GM21825 (cell line): Measurements from ENCODE around the gene SLC22A13.
"Not testable (repeated sequence)": the region's sequence is repeated elsewhere in the genome, so short reads cannot be mapped to it uniquely, and the experiment has no call there.

Source experiments
- ATAC-seq: cut with Tn5 transposase; IDR thresholded peaks from one replicate; pipeline ENCODE4 v1.9.1; 2021; ENCODE audit warnings: mild to moderate bottlenecking, moderate library complexity; ENCODE audit not compliant: unreplicated experiment

The SLC22A13 gene

DNA sequence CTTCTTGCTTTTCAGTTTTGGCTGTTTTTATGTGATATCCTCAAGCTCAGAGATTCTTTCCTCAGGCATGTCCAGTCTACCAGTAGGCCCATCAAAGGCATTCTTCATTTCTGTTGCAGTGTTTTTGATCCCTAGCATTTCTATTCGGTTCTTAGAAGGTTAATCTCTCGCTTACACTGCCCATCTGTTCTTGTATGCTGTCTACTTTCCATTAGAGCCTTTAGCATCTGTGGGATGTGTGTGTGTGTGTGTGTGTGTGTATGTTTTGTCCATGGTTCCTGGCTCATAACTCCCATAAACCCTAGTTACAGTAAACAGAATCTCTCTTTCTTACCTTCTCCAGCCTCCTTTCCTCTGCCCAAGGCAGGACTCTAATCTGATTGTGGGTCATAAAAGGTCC, 5.1 kb upstream of the SLC22A13 start:
- ATAC-seq: no peak

DNA sequence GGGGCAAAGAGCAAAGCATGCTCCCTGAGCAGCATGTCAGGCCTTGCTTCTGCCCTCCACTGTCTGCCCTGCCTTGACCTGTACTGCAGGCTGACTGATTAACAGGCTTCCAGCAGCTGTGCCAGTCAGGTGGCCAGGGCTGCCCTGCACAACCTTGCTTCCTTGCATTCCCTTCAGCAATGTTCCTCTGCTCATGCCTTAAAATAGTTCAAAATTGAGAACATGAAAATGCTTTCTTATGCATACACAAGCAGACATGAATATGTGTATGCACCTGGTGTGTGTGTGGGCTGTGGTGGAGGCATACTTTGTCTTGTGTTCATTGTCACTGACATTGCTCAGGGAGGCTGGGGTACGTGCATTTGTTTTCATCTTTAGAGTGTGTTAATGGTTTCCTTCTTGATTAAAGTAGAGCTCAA, 1.2 kb upstream of the SLC22A13 start:
- no peak for ATAC-seq

DNA sequence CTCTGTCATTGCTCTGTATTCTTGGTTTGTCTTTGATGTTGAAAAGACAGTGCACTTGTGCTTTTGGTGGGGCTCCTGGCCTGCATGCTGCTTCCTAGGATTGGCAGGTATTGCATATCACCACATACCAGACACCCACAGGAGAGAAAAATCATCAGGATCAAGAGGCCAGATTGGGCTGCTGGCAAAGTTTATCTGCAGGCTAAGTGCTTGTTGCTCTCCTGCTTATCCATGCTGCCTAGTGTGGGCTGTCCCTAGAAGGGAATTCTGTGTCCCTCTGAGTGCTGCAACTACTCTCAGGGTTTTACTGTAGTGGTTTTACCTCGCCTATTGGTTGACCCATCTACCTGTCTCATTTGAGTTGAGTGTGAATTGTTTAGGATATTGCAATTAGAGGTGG, 833 bp upstream of the SLC22A13 start:
- no peak for ATAC-seq

DNA sequence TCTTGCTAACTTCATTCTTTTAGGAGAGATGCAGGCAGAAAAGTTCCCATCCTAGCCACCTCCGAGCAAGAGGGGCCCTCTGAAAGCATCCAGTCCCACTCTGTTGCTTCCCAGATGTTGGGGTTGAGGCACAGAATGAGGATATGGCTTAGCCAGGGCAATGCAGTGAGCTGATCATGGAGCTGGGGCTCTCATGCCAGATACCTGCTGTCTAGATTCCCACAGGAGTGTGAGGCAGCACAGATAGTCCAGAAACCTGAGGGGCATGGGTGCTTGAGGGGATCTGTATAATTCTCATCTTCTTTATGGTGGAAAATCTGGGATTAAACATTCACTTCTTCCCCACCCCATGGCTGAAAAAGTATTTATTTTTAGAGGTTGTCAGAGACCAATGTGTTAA, 1.2 kb downstream of the SLC22A13 start:
- ATAC-seq: no peak

DNA sequence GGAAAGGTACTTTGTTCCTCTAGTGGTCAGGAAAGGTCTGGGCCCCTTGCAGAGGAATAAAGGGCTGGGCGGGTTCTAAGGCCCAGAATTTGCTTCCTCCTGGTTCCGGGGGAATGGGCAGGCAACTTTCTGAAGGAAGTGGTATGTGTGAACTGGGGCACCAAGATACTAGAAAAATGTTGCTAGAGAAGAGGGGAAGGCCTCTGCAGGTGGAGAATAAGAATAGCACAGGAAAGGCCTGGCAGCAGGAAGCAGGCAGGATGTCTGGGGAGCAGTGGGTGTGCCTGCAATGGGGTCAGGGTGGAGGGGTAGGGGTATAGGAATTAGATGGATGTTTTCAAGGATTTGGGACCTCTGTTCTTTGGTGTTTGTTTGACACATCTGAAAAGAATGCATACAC, 2.0 kb downstream of the SLC22A13 start:
- no peak for ATAC-seq

DNA sequence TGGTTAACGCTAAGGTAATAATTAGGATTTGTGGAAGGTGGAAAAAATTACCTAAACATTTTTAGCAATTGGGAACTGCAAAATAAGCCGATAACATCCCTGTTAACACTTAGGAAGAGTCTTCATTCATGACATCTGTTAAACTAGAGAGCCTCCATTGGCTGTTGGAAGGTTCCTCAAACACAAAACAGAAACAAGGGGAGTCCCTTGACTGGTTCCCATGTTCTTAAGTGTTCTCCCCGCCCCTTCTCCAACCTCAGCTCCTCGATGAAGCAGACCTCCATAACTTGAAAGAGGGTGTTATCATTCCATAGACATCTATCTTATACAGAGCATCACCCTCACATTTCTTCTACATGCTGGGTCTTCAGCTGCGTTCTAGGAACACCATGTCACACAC, 2.5 kb downstream of the SLC22A13 start:
- no peak for ATAC-seq

DNA sequence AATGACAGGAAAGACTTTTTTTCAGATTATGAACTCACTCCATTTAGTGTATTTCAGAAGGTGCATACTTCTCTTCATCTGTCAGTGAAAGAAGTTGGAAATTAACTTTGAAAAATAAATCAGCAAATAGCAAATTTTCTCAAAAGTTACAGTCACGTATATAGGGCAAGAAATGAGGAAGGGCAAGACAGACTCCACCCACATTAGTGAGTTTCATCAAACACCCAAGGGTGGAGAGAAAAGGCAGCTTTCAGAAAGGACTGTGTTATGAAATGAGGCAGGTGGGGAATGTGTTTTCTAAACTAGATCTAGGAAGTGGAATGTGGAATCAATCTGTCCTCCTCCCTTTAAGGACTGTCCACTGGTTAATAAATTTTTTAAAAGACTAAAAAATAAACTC, 2.9 kb downstream of the SLC22A13 start:
- no peak for ATAC-seq

DNA sequence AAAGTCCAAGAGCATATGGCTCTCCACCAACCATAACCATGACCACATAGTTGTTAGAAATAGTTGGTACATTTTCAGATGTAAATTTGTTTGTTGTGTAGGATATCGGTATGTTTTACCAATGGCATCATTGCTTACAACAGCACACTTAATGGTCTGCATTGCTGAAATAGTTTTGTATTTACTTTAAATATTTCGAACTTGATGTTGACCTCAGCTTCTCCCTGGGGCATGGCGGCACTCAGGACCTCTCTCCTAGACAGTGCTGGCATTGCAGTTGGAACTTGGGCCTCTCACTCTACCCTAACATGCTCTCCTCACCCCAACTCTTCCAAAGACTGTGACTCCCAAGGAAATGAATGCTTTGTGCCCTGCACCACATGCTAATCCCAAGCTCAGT, 5.0 kb downstream of the SLC22A13 start:
- no peak for ATAC-seq

DNA sequence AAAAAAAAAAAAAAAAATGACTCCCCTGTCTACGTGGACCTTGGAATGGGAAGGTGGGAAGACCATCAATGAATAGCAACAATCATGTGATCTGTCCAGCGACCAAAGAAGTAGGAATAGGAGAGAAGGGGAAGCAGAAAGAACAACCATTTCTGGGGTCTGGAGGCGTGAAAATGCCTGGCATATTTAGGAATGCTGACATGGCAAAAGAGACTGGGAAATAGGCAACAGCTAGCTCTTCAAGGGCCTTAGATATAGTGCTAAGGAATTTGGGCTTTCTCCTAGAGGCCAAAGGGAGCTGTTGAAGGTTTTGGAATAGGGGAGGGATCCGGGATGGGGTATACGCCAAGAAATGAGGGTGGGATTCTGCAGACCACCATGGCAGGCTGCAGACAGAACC, 5.9 kb downstream of the SLC22A13 start:
- no peak for ATAC-seq

DNA sequence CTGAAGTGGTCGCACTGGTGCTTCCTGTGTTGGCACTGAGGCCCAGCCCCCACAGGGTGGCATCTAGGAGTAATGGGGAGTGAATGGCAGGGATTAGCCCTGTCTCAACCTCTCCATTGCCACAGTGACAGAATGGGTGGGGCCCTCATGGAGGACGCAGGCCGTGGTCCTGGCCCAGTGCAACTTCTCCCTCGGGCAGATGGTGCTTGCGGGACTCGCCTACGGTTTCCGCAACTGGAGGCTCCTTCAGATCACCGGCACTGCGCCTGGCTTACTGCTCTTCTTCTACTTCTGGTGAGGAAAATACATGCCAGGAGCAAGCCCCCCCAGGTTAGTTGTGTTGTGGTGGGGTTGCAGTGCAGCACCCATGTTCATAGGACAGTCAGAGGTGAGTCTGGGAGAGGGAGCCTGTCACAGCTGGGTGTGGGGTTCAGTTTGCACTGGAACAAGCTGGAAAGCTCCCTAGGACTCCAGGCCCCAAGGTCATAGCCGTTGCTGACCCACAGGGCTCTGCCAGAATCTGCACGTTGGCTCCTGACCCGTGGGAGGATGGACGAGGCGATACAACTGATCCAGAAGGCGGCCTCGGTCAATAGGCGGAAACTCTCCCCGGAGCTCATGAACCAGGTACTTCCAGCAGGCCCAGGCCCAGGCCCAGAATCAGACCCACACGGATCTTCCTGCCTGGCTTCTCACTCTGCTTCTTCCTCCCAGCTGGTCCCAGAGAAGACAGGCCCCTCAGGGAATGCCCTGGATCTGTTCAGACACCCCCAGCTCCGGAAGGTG, 9.4 kb downstream of the SLC22A13 start:
- no peak for ATAC-seq

DNA sequence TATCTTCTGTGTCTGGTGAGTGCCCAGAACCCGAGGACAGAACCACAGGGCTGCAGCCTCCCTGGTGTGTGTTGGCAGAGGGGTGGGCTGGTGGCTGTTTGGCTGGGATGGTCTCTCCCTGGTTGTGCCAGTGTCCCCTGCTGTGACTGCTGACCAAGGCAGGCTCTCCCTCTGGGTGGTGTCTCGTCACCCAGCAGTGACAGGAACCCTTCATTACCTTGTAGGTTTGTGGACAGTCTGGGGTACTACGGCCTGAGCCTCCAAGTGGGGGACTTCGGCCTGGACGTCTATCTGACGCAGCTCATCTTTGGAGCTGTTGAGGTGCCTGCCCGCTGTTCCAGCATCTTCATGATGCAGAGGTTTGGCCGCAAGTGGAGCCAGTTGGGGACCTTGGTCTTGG, 10.0 kb downstream of the SLC22A13 start:
- no peak for ATAC-seq

DNA sequence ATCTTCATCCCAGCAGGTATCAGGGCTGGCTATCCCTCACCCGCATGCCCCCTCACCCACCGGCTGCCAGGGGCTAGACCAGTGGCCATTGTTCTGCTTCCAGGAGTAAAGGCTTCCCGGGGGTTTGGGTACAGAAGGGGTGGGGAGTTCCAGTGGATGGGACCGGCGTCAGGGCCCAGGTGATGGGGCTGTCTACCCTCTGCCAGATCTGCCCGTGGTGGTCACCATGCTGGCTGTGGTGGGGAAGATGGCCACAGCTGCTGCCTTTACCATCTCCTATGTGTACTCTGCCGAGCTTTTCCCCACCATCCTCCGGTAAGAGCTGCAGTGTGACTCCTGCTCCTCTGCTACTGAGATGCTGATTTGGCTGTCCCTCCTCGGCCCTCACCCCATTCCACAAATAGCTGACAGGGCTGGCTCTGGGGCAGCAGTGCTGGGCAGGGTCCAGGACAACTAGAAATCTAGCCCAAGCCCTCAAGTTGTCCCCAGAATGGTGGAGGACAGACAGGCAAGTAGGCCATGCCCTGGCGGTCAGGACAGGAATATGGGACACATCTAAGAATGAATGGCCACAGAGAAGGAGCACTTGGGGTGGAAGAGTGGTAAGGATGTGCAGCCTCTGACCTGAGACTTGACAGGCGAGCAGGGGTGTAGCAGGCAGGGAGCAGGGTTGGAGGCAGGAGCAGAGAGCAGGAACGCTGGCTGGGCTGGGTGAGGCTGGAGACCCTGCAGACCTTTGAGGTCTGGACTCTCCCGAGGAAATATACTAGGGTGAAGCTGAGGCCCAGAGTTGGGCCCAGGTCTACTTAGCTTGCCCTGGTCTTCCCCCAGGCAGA, 10.7 kb downstream of the SLC22A13 start:
- no peak for ATAC-seq

DNA sequence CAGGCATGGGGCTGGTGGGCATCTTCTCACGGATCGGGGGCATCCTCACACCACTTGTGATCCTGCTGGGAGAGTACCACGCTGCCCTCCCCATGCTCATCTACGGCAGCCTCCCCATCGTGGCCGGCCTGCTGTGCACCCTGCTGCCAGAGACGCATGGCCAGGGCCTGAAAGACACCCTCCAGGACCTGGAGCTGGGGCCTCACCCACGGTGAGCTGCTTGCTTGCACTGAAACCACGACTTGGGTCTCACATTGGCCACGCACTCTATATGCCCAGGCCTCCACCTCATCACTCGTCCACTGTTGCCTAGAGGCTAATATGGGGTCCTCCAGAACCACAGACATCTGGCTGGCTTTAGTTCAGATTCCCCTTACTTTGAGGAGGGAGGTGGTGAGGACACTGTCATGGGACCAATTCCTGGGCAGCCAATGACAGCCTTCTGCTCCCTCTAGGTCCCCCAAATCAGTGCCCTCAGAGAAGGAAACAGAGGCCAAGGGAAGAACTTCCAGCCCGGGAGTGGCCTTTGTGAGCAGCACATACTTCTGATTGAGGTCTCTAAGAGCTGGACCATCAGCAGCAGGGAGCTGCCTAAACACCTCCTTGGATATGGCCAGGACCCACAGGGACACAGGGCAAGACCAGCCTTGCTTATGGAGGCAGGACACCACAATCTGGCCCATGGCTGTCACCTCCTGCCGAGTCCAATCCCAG, 11.5 kb downstream of the SLC22A13 start:
- no peak for ATAC-seq

DNA sequence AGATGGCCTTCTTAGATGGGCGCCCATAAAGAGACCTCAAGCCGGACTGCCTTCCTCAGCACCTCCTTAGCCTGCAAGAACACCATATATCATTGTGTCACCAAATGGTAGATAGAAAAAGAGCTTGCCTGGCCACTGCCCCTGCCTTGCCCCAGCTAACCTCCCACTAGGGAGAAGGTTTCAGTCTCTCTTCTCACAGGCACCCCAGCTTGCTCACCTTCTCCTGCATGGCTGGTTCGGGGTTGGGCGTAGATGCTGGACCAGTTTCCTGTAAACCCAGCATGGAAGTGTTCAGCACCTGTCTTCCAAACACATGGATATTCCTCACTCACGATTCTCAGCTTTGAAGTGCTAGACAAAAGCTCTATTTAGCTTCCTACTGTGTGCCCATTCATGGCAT, 13.2 kb downstream of the SLC22A13 start:
- no peak for ATAC-seq

DNA sequence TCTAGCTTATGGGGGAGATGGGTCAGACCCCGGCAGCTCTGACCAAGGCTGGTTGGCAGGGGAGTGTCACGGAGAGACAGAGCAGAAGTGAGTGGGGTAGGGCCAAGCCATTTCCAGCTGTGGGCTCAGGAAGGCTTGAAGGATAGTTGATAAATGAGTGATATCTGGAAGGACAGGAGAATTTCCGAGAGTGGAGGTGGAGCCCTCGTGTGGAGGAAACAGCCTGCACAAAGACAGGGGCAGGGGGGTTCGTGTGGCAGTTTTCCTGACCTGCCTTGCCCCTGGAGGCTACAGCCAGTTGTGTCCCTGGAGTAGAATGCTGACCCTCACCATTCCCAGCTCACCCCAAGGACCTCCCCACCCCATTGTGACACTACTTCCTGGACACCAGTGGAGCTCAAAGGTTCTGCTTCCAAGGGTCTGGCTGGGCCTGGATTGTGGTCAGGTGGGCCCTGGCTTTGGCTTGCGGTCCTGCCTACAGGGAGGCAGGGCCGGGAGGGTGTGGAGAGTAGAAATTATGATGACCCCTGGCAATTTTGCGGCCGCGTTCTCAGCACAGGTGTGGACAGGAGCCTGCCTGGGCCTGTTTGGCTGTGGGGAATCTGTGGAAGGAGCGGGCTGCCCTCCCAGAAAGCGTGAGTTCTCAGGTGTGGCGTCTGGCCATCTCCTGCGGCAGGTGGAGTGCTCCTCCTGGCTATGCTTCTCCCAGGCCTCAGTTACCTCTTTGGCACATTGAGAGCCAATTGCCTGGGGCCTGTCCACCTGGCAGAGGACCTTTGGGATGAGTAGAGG, 16.5 kb downstream of the SLC22A13 start, which contains the start of gene SLC22A14:
TSS of gene SLC22A14 (plus strand) at position 400 of the 792 bp plus-strand sequence. CDS start 23,733 bp downstream, outside the sequence.
- ATAC-seq: no peak

DNA sequence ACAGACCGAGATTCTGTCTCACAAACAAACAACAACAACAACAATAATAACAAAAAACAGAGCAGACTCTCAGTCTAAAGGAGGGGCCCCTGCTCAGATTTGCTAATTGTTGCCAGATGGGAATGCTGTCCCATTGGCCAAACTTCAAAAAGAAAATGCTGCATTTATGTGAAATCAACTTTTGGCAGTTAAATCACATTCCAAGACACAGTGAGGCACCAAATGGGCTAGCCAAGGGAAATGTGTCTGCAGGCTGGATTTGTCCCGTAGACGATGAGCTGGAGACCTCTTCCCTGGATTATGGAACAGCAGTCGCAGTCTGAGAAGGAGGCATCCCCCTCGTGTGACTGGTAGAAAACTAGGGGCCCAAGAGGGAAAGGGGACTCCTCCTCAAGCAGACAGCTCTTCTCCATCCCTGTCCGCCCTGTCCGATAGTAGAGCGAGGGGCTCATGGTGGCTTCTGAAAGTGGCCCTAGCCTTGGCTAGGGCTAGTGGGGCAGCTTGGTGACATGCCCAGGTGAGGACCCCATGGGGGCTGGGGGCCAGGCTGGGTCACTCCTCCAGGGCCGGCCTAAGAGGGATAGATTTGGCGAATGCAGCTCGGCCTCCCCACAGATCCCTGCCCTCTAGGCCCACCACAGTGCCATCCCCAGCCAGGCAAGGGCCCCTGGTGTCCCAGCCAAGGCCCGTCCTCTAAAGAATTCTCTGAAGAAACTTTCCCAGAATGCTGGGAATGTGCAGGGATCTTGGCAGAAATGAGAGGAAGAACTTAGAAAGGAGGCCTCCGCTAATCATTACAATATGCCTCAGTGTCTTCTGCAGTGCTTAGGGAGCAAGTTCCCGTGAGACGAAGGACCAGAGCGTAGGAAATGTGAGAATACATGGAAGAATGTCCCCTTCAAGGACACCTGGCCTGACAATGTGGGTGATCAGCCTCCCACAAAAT, 18.5 kb downstream of the SLC22A13 start:
- ATAC-seq: no peak

DNA sequence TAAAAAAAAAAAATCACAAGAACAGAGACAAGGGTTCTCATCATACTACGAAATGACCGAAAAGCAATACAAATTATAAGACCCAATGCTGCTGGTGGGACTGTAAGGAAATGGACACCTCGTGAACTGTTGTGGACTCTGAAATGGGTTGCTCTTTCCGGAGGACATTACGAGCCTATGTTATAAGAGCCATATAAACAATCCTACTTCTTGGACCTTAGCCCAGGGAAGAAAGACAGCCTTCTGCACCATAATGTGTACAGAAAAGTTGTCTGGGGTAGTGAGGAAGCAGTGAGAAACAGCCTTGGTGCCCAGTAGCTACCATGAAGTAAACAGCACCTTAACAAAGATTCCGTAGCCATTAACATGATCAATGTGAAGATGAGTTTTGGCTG, 19.1 kb downstream of the SLC22A13 start:
- no peak for ATAC-seq

DNA sequence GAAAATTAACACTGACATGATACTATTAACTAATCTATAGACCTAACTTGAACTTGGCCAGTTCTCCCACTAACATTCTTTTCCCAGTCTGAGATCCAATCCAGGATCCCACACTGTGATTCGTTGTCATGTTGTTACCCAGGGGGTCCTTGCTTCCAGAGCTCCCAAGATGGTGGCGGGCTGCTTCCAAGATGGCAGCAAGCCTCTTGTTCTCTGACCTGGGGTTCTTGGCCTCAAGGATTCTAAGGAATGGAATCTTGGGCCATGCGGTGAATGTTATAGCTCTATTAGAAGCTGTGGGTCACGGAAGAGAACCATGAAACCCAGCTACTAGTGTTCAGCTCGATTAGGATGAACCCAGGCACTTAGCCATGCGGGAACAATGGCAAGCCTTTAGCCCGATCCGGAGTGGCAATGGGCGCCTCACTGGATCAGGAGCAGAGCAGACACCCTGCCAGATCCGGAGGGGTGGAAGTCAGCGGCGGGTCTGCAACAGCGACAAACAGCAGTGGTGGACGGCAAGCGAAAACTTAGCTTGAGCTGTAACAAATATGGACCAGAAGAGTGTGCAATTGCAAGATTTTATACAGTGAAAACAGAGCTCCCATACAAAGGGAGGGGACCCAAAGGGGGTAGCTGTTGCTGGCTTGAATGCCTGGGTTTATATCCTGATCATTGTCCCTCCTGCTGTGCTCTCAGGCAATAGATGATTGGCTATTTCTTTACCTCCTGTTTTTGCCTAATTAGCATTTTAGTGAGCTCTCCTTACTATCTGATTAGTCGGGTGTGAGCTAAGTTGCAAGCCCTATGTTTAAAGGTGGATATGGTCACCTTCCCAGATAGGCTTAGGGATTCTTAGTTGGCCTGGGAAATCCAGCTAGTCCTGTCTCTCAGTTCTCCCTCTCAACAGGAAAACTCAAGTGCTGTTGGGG, 23.9 kb downstream of the SLC22A13 start:
- ATAC-seq: not testable (repeated sequence)
